Measurements from ENCODE around the gene PAAF1. TPM values are rescaled to one million over a fixed set of nuclear protein-coding genes. Genes with fewer than 3 reads are reported as not detected.
"Not testable (repeated sequence)": the region's sequence is repeated elsewhere in the genome, so short reads cannot be mapped to it uniquely, and the experiment has no call there.

Gene PAAF1
- total and polyA plus RNA-seq, 7 donors: 10.9 to 20.7 (median 16.7) TPM

DNA sequence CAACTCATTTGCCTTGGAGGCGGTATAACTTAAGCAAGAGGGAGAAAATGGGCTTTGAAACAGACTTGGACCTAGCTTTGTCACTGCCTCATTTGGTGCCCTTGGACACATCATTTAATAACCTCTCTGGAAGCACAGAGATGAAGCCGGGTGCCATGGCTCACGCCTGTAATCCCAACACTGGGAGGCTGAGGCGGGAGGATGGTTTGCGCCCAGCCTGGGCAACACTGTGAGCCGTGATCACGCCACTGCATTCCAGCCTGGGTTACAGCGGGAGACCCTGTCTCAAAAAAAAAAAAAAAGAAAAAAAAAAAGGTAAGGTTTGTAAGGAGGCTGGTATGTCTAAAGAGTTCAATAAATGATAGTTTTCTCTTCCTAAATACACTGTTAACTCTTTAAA is 959 bp upstream of the PAAF1 start:
- peak overlapping the region; percentile 69 to 83 (median 76) for H3K4me3 ChIP-seq
- WGBS, 2 donors: 18 to 43% methylated on average over 8 of the region's 8 CpGs
- H3K36me3 ChIP-seq: peaks cover 5 to 31% (median 13%) of the 10 kb centered on the region in 4 donors
- H3K4me1 ChIP-seq: peaks cover 0 to 22% (median 17%) of the 10 kb centered on the region in 4 donors
- TF ChIP-seq EP300 (IDR thresholded peaks at IDR 0.05) (no peak), POLR2AphosphoS5 (IDR thresholded peaks at IDR 0.05) (no peak), POLR2A (IDR thresholded peaks at IDR 0.05) (no peak)
- TF ChIP-seq, protein P1, sequence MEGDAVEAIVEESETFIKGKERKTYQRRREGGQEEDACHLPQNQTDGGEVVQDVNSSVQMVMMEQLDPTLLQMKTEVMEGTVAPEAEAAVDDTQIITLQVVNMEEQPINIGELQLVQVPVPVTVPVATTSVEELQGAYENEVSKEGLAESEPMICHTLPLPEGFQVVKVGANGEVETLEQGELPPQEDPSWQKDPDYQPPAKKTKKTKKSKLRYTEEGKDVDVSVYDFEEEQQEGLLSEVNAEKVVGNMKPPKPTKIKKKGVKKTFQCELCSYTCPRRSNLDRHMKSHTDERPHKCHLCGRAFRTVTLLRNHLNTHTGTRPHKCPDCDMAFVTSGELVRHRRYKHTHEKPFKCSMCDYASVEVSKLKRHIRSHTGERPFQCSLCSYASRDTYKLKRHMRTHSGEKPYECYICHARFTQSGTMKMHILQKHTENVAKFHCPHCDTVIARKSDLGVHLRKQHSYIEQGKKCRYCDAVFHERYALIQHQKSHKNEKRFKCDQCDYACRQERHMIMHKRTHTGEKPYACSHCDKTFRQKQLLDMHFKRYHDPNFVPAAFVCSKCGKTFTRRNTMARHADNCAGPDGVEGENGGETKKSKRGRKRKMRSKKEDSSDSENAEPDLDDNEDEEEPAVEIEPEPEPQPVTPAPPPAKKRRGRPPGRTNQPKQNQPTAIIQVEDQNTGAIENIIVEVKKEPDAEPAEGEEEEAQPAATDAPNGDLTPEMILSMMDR (IDR thresholded peaks at IDR 0.05): no peak
- DNase-seq: no peak
- no peaks in the 10 kb centered on the region for H3K9me3 ChIP-seq
- intact Hi-C loops (cut with DNase I): loop anchor here (2.0 to 5.0 kb wide), 2 partner anchors 89 to 115 kb away; partner anchors contain the start of genes MRPL48 and RAB6A
- H3K27me3 ChIP-seq: no peaks in the 10 kb centered on the region
- H3K27ac ChIP-seq: peak overlapping the region; percentile 82 to 92 (median 87)

DNA sequence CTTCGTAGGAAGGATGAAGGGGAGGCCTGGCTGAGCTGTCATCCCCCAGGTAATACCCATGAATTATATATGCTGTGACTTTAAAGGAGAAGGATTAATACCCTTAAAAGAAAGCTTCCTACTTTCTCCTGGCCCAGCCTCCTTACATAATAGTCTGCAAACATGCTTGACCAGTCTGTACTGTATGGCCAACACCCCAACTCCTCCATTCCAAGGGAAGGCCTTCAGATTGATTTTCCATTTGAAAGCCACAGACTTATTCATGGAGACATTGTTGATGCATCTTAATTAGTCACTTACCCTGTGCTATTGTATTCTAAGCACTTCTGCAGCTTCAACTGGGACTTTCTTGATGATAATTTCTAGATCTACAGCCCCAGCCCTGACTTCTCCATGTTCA is 2.0 kb downstream of the PAAF1 start:
- Histone ChIP-seq H3K4me1 (peaks cover 0 to 22% (median 17%) of the 10 kb centered on the region in 4 donors), H3K27ac (no peak overlapping the region), H3K27me3 (no peaks in the 10 kb centered on the region), H3K36me3 (peaks cover 0 to 15% (median 2%) of the 10 kb centered on the region in 4 donors), H3K9me3 (no peaks in the 10 kb centered on the region), H3K4me3 (no peak overlapping the region)
- 93 to 98% methylated on average over 1 of the region's 1 CpG for WGBS, 2 donors
- TF ChIP-seq, protein P1 (IDR thresholded peaks at IDR 0.05): no peak
- TF ChIP-seq EP300 (IDR thresholded peaks at IDR 0.05): no peak
- no peak for TF ChIP-seq POLR2AphosphoS5 (IDR thresholded peaks at IDR 0.05)
- intact Hi-C loops (cut with DNase I): loop anchor here (5.0 kb wide), 1 partner anchor 91 kb away; the partner anchor contains the start of gene MRPL48
- no peak for DNase-seq

DNA sequence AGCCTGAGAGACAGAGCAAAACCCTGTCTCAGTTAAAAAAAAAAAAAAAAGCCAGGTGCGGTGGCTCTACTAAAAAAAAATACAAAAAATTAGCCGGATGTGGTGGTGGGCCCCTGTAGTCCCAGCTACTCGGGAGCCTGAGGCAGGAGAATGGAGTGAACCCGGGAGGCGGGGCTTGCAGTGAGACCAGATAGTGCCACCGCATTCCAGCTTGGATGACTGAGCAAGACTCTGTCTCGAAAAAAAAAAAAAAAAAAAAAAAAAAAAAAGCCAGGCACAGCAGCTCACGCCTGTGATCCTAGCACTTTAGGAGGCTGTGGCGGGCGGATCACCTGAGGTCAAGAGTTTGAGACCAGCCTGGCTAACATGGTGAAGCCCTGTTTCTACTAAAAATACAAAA is 3.6 kb downstream of the PAAF1 start:
- H3K4me3 ChIP-seq; H3K9me3 ChIP-seq; H3K27me3 ChIP-seq; H3K27ac ChIP-seq; DNase-seq; intact Hi-C loops (cut with DNase I): not testable (repeated sequence)
- peaks cover 0 to 15% (median 4%) of the 10 kb centered on the region in 4 donors for H3K36me3 ChIP-seq
- peaks cover 0 to 15% (median 12%) of the 10 kb centered on the region in 4 donors for H3K4me1 ChIP-seq
- 93% methylated on average over 10 of the region's 10 CpGs for WGBS, 2 donors

DNA sequence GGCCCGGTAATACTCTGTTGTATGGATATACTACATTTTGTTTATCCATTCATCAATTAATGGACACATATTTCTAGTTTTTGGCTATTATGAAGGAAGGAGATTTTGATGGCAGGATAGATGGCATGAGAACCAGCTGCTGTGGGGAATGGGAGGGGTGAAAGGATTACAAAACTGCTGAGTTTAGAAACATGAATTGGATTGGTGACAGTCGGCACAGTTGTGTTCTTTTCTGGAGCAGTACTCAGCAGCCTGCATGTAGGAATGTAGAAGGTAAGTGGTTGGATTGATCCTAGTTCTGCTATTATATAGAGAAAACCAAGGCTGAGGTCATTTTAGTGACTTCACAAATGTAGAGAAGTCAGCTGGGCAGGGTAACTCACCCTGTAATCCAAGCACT is 7.1 kb downstream of the PAAF1 start:
- Histone ChIP-seq H3K4me1 (no peaks in the 10 kb centered on the region), H3K36me3 (peaks cover 0 to 32% (median 4%) of the 10 kb centered on the region in 4 donors), H3K27ac (no peak overlapping the region), H3K27me3 (no peaks in the 10 kb centered on the region), H3K9me3 (no peaks in the 10 kb centered on the region), H3K4me3 (no peak overlapping the region)
- intact Hi-C loops (cut with DNase I): no loop called here
- WGBS, 2 donors: 98% methylated on average over 2 of the region's 2 CpGs
- DNase-seq: no peak
- TF ChIP-seq EP300 (IDR thresholded peaks at IDR 0.05) (no peak), POLR2A (IDR thresholded peaks at IDR 0.05) (no peak), POLR2AphosphoS5 (IDR thresholded peaks at IDR 0.05) (no peak)
- TF ChIP-seq, protein P1 (IDR thresholded peaks at IDR 0.05): no peak

DNA sequence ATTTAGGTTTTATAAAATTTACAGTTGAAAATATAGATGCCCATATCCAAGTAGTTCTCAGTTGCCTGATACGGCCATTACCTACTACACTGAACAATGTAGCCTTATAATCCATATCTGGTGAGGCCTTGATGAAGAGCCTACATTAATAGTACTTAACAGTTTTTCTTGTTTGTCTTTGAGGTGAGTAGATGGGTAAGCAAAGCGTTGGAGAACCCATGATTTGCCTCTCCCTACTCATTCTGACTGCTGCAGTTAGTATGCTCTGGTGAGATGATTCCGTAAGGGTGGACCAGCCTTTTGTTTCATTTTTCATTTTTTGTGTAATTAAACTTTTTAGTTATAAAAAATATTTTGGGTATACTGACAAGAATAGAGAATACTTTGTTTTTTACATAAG is 11.4 kb downstream of the PAAF1 start:
- H3K4me3 ChIP-seq: no peak overlapping the region
- peaks cover 0 to 68% (median 10%) of the 10 kb centered on the region in 4 donors for H3K36me3 ChIP-seq
- DNase-seq: no peak
- no peak overlapping the region for H3K27ac ChIP-seq
- 94 to 96% methylated on average over 3 of the region's 3 CpGs for WGBS, 2 donors
- H3K9me3 ChIP-seq: no peaks in the 10 kb centered on the region
- no peaks in the 10 kb centered on the region for H3K4me1 ChIP-seq
- H3K27me3 ChIP-seq: no peaks in the 10 kb centered on the region
- intact Hi-C loops (cut with DNase I): no loop called here
- TF ChIP-seq EP300 (IDR thresholded peaks at IDR 0.05): no peak
- TF ChIP-seq POLR2AphosphoS5 (IDR thresholded peaks at IDR 0.05): no peak
- TF ChIP-seq, protein P1 (IDR thresholded peaks at IDR 0.05): no peak
- TF ChIP-seq POLR2A (IDR thresholded peaks at IDR 0.05): no peak

Data from sigmoid colon (tissue), 7 donors.